PFSK-1 (cell line): ENCODE measurements around the gene DYNC1LI2.

Experiments
- FOXP2 ChIP-seq: optimal IDR thresholded peaks from 2 replicates; pipeline ENCODE3; 2011; ENCODE audit warnings: borderline replicate concordance, control low read depth, inconsistent platforms; ENCODE audit not compliant: insufficient read depth; ENCODE audit errors: extremely low read length, extremely low read depth
- POLR2AphosphoS5 ChIP-seq: IDR thresholded peaks from 2 replicates; pipeline ENCODE4 v1.6.1; 2012; ENCODE audit warnings: low read depth, mild to moderate bottlenecking, control low read depth, low read length, moderate library complexity
- SIN3A ChIP-seq: IDR thresholded peaks from 2 replicates; pipeline ENCODE4 v1.6.1; 2012; ENCODE audit warnings: mild to moderate bottlenecking, low read length, moderate library complexity, borderline replicate concordance; ENCODE audit not compliant: insufficient read depth
- TAF1 ChIP-seq: IDR thresholded peaks from 2 replicates; pipeline ENCODE4 v1.6.1; 2012; ENCODE audit warnings: low read length, control low read depth, borderline replicate concordance; ENCODE audit not compliant: insufficient read depth
- TF ChIP-seq, protein P1 (sequence below), 2 experiments: IDR thresholded peaks; 2 replicates each; pipeline versions ENCODE4 v1.6.1 to v1.8.0; 2011 to 2012; ENCODE audit warnings: low read depth in 2 of 2, low read length in 2 of 2, control low read depth in 1 of 2, inconsistent platforms in 1 of 2, mild to moderate bottlenecking in 1 of 2, moderate library complexity in 1 of 2; ENCODE audit not compliant: insufficient read depth in 1 of 2

DYNC1LI2 gene

DNA sequence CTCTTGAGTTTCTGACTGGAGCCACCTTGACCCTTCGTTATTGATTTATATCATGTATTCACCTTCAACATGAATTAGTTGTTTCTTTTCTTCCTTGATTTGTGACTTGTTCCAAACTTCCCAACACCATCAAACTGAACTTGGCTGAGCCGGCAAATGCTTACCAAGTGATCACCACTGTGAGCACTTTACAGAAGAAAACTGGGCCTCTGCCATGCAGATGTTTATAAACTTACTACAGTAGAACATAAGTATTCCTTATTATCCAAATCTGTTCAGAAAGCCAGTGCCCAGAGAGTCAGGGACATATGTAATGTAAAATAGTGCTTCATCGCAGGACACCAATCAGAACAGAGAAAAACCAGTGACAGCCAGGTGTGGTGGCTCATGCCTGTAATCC lies 74.8 kb downstream of the DYNC1LI2 start:
- TF ChIP-seq POLR2AphosphoS5, result no peak
- no peak for TF ChIP-seq TAF1
- TF ChIP-seq SIN3A, result no peak
- TF ChIP-seq, protein P1, sequence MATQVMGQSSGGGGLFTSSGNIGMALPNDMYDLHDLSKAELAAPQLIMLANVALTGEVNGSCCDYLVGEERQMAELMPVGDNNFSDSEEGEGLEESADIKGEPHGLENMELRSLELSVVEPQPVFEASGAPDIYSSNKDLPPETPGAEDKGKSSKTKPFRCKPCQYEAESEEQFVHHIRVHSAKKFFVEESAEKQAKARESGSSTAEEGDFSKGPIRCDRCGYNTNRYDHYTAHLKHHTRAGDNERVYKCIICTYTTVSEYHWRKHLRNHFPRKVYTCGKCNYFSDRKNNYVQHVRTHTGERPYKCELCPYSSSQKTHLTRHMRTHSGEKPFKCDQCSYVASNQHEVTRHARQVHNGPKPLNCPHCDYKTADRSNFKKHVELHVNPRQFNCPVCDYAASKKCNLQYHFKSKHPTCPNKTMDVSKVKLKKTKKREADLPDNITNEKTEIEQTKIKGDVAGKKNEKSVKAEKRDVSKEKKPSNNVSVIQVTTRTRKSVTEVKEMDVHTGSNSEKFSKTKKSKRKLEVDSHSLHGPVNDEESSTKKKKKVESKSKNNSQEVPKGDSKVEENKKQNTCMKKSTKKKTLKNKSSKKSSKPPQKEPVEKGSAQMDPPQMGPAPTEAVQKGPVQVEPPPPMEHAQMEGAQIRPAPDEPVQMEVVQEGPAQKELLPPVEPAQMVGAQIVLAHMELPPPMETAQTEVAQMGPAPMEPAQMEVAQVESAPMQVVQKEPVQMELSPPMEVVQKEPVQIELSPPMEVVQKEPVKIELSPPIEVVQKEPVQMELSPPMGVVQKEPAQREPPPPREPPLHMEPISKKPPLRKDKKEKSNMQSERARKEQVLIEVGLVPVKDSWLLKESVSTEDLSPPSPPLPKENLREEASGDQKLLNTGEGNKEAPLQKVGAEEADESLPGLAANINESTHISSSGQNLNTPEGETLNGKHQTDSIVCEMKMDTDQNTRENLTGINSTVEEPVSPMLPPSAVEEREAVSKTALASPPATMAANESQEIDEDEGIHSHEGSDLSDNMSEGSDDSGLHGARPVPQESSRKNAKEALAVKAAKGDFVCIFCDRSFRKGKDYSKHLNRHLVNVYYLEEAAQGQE (IDR thresholded peaks at IDR 0.05; ENCODE audit: insufficient read depth in 1 of 2, low read depth in 2 of 2, low read length in 2 of 2), result no peak
- TF ChIP-seq FOXP2, result no peak

DNA sequence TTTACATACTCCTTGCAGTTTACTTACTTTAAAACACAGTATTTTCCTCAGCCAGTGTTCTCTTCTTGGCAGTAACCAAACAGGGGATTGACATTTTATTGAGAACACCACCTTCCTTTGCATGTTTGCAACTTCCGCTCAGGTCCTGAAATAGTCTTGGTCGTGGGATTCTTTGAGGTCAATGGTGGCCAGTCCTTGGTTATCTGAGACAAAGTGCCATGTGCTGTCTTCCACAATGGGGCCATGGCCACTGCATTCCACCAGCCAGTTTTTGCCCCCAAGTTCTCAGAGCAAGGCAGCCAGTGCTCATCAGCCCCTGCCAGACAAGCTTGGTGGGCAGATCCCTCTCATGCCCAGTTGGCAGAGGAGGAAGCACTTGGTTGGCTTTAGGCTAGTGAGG lies 77.7 kb downstream of the DYNC1LI2 start:
- TF ChIP-seq TAF1 (no peak), FOXP2 (no peak), SIN3A (no peak)
- TF ChIP-seq, protein P1 (IDR thresholded peaks at IDR 0.05; ENCODE audit: insufficient read depth in 1 of 2, low read depth in 2 of 2, low read length in 2 of 2), result no peak
